ENCODE data around the gene RITA1.

DNA sequence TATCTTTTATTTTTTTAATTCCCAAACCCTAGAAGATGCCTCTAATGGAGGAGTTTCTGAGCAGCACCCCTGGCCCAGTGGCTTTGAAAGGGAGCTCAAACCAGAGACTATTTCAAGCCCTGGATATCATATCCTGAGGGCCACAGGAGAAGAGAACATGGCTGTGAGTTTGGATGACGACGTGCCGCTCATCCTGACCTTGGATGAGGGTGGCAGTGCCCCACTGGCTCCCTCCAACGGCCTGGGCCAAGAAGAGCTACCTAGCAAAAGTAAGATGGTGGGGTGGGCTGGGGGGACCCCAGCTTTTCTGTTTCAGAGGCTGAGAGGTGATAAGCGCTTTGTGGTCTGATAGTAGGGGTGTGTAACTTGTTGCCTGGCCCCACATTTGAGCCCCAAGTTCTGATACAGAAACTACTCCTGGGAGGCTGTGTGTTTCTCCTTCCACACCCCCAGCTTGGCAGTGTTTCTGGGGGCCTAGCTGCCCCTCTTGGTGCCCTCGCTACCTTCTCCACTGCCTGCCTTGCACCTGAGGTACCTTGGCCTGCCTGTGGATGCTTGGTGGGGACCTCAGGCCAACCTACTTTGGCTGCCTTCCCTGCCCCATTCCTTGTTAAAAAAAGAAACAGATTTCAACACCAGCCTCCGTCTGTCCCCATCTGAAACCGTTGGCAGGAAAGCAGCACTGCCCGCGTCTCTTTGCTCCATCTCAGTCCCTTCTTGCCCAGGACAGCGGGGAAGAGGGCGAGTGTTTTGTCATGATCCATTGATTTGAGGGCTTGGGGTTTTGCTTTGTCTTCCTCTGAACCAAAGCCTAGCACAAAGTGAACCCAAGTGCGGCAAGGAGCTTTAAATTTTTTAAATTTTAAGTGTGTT, 41.4 kb downstream of the RITA1 start:
- TF ChIP-seq, protein P1, sequence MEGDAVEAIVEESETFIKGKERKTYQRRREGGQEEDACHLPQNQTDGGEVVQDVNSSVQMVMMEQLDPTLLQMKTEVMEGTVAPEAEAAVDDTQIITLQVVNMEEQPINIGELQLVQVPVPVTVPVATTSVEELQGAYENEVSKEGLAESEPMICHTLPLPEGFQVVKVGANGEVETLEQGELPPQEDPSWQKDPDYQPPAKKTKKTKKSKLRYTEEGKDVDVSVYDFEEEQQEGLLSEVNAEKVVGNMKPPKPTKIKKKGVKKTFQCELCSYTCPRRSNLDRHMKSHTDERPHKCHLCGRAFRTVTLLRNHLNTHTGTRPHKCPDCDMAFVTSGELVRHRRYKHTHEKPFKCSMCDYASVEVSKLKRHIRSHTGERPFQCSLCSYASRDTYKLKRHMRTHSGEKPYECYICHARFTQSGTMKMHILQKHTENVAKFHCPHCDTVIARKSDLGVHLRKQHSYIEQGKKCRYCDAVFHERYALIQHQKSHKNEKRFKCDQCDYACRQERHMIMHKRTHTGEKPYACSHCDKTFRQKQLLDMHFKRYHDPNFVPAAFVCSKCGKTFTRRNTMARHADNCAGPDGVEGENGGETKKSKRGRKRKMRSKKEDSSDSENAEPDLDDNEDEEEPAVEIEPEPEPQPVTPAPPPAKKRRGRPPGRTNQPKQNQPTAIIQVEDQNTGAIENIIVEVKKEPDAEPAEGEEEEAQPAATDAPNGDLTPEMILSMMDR (IDR thresholded peaks at IDR 0.05): no peak
- TF ChIP-seq POLR2A (IDR thresholded peaks at IDR 0.05): no peak
- TF ChIP-seq EP300 (IDR thresholded peaks at IDR 0.05): no peak

Data from ovary (tissue), 3 donors.